Measurements from ENCODE around the gene ABCA7. TPM values are rescaled to one million over a fixed set of nuclear protein-coding genes. Genes with fewer than 3 reads are reported as not detected.

Gene ABCA7
- total and polyA plus RNA-seq, 2 of the 13 experiments (the other 11 are each of a cell fraction or from before 2014, with no cell fraction given) = 4.4 to 32.4 TPM

- TF ChIP-seq AHDC1 (CRISPR knock-in tag; IDR thresholded peaks at IDR 0.05; ENCODE audit: borderline replicate concordance) (0 out of 2 replicates have a peak, but pooled peaks have one; percentile 28), NR2F2 (IDR thresholded peaks at IDR 0.05; ENCODE audit: borderline replicate concordance, low read depth) (0 out of 2 replicates have a peak, but pooled peaks have one; percentile 10), ZNF747 (CRISPR knock-in tag; IDR thresholded peaks at IDR 0.05; ENCODE audit: borderline replicate concordance) (peak; percentile 60), SALL1 (CRISPR knock-in tag; IDR thresholded peaks at IDR 0.05) (peak; percentile 67), ZNF350 (CRISPR knock-in tag; IDR thresholded peaks at IDR 0.05; ENCODE audit: borderline replicate concordance, low read depth) (no peak), ZKSCAN8 (CRISPR knock-in tag; IDR thresholded peaks at IDR 0.05; ENCODE audit: borderline replicate concordance) (0 out of 2 replicates have a peak, but pooled peaks have one; percentile 41), ZNF749 (CRISPR knock-in tag; IDR thresholded peaks at IDR 0.05; ENCODE audit: borderline replicate concordance) (0 out of 2 replicates have a peak, but pooled peaks have one; percentile 6), ZNF83 (CRISPR knock-in tag; IDR thresholded peaks at IDR 0.05; ENCODE audit: borderline replicate concordance) (no peak), HNRNPK (IDR thresholded peaks at IDR 0.05; ENCODE audit: low read depth, low read length, poor library complexity, severe bottlenecking) (peak; percentile 60), ZSCAN31 (CRISPR knock-in tag; IDR thresholded peaks at IDR 0.05; ENCODE audit: low read depth) (peak; percentile 70), ZNF75D (CRISPR knock-in tag; IDR thresholded peaks at IDR 0.05; ENCODE audit: borderline replicate concordance) (no peak), MTA1 (CRISPR knock-in tag; IDR thresholded peaks at IDR 0.05; ENCODE audit: borderline replicate concordance) (peak; percentile 72; the same call in 1 of the 2 replicates), ZNF576 (CRISPR knock-in tag; IDR thresholded peaks at IDR 0.05) (0 out of 2 replicates have a peak, but pooled peaks have one; percentile 18), ZNF580 (CRISPR knock-in tag; IDR thresholded peaks at IDR 0.05; ENCODE audit: borderline replicate concordance, low read depth) (peak; percentile 39; the same call in 1 of the 2 replicates)
Measured at GRCh38 chr19:1064661-1065605, 25.0 kb downstream of the ABCA7 start (continued).

All from HepG2 (cell line).